ENCODE results near the gene MVK. TPM values are rescaled to one million over a fixed set of nuclear protein-coding genes. Genes with fewer than 3 reads are reported as not detected.

MVK gene
- total RNA-seq, 4 donors from 2014 or later, result 20.9 to 52.0 (median 30.5) TPM

- TF ChIP-seq POLR2A (IDR thresholded peaks at IDR 0.05) (no peak), EP300 (IDR thresholded peaks at IDR 0.05) (no peak), CTCF (IDR thresholded peaks at IDR 0.05) (no peak)
- no peak for DNase-seq (ENCODE audit: low spot score in 2 of 2)
- H3K27ac ChIP-seq, result no peak overlapping the region
- H3K9me3 ChIP-seq, result no peaks in the 10 kb centered on the region
- H3K4me3 ChIP-seq, result no peak overlapping the region
- WGBS, 2 donors, result 82 to 87% methylated on average over 14 to 24 of the region's 24 CpGs
- H3K4me1 ChIP-seq, result peaks cover 0 to 13% (median 7%) of the 10 kb centered on the region in 4 donors
- peaks cover 0 to 56% (median 0%) of the 10 kb centered on the region in 3 donors for H3K36me3 ChIP-seq
- H3K27me3 ChIP-seq, result no peaks in the 10 kb centered on the region
Observed at GRCh38 chr12:109596418-109597244, 23.0 kb downstream of the MVK start.

DNA sequence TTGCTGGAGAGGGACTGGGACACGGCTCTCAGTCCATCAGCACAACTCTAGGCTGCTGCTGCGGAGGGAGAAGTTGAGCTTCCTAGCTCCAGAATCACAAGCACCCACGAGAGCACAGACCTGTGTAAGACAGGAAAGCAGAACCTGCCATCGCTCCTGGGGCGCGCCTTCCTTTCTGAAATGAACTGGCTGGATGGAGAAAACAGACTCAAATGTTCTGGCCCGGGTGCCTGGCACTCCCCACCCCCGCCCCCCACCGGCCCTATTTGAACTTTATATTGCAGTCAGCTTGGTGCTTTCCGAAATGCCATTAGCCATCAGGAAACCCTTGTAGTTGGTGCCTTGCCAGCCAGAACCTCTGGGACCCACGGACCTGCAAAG is 23.8 kb downstream of the MVK start:
- Histone ChIP-seq H3K27me3 (no peaks in the 10 kb centered on the region), H3K4me1 (peaks cover 0 to 13% (median 7%) of the 10 kb centered on the region in 4 donors), H3K27ac (peak overlapping the region in 1 of 4 donors; percentile 53), H3K4me3 (no peak overlapping the region), H3K9me3 (no peaks in the 10 kb centered on the region), H3K36me3 (peaks cover 0 to 49% (median 0%) of the 10 kb centered on the region in 3 donors)
- TF ChIP-seq EP300 (IDR thresholded peaks at IDR 0.05) (no peak), CTCF (IDR thresholded peaks at IDR 0.05) (no peak), POLR2A (IDR thresholded peaks at IDR 0.05) (no peak)
- 44 to 50% methylated on average over 8 to 11 of the region's 11 CpGs for WGBS, 2 donors
- no peak for DNase-seq (ENCODE audit: low spot score in 2 of 2)

GRCh38 chr12:109597795-109598427 is 24.3 kb downstream of the MVK start:
- Histone ChIP-seq H3K4me1 (peaks cover 0 to 13% (median 7%) of the 10 kb centered on the region in 4 donors), H3K4me3 (no peak overlapping the region), H3K36me3 (peaks cover 0 to 44% (median 0%) of the 10 kb centered on the region in 3 donors), H3K9me3 (no peaks in the 10 kb centered on the region), H3K27me3 (no peaks in the 10 kb centered on the region), H3K27ac (peak overlapping the region in 1 of 4 donors; percentile 53)
- no peak for TF ChIP-seq EP300 (IDR thresholded peaks at IDR 0.05)
- peak; percentile 95 to 99 (median 95) for TF ChIP-seq CTCF (IDR thresholded peaks at IDR 0.05)
- no peak for TF ChIP-seq POLR2A (IDR thresholded peaks at IDR 0.05)
- peak; percentile 69 to 78 for DNase-seq (ENCODE audit: low spot score in 2 of 2)
- 33% methylated on average over 26 of the region's 27 CpGs for WGBS, 2 donors

GRCh38 chr12:109598428-109598854 is 24.8 kb downstream of the MVK start:
- Histone ChIP-seq H3K36me3 (peaks cover 0 to 38% (median 0%) of the 10 kb centered on the region in 3 donors), H3K9me3 (no peaks in the 10 kb centered on the region), H3K27ac (no peak overlapping the region), H3K4me1 (peaks cover 0 to 13% (median 7%) of the 10 kb centered on the region in 4 donors), H3K27me3 (no peaks in the 10 kb centered on the region), H3K4me3 (no peak overlapping the region)
- TF ChIP-seq POLR2A (IDR thresholded peaks at IDR 0.05) (no peak), CTCF (IDR thresholded peaks at IDR 0.05) (no peak), EP300 (IDR thresholded peaks at IDR 0.05) (no peak)
- no peak for DNase-seq (ENCODE audit: low spot score in 2 of 2)
- 64 to 69% methylated on average over 7 to 11 of the region's 11 CpGs for WGBS, 2 donors

DNA sequence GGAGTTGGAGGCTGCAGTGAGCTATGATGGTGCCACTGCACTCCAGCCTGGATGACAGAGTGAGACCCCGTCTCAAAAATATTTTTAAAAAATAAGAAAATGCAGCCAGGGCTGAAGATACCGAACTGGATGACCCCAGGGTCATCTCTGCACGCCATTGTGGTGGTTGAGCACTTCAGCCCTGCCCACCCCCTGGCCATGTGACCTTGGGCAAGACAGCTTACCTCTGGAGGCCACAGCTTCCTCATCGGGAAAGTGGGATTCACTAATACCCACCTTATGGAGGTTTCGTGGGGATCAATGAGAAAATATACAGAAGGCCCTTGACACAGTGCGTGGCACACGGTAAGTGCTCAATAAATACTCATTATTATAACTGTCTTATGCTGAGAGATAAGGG is 25.5 kb downstream of the MVK start:
- peaks cover 0 to 33% (median 0%) of the 10 kb centered on the region in 3 donors for H3K36me3 ChIP-seq
- 73 to 78% methylated on average over 7 of the region's 7 CpGs for WGBS, 2 donors
- H3K4me3 ChIP-seq, result no peak overlapping the region
- TF ChIP-seq CTCF (IDR thresholded peaks at IDR 0.05) (no peak), EP300 (IDR thresholded peaks at IDR 0.05) (no peak), POLR2A (IDR thresholded peaks at IDR 0.05) (no peak)
- no peaks in the 10 kb centered on the region for H3K9me3 ChIP-seq
- no peak for DNase-seq (ENCODE audit: low spot score in 2 of 2)
- H3K4me1 ChIP-seq, result peaks cover 0 to 13% (median 7%) of the 10 kb centered on the region in 4 donors
- no peak overlapping the region for H3K27ac ChIP-seq
- H3K27me3 ChIP-seq, result no peaks in the 10 kb centered on the region

Measured in tibial nerve (tissue), 4 donors.